Placental epithelial cell (primary cell): ENCODE measurements around the gene SLC5A11. TPM values are rescaled to one million over a fixed set of nuclear protein-coding genes. Genes with fewer than 3 reads are reported as not detected.

ENCODE experiments used
- total RNA-seq: library from RNA; depleted of rRNA; stranded (reverse); fragments of >200 nt; gene quantifications from 2 replicates; pipeline ENCODE4 v1.2.3, GENCODE V29; 2012

The SLC5A11 gene
- total RNA-seq = not detected in 2 replicates

GRCh38 chr16:24845726-24846547 lies at the start of gene SLC5A11:
SLC5A11 (plus strand) TSS chr16:24845963; CDS start chr16:24858644, 12,681 bp downstream.

Other genes with a start within 250 kb of the SLC5A11 start
- gene TNRC6A, start 116.3 kb upstream of the SLC5A11 start, total RNA-seq = 34.3 and 43.2 TPM in 2 replicates
- gene ARHGAP17, start 169.4 kb downstream of the SLC5A11 start, total RNA-seq = 20.8 and 25.9 TPM in 2 replicates